ENCODE results near the gene CKAP5. TPM values are rescaled to one million over a fixed set of nuclear protein-coding genes. Genes with fewer than 3 reads are reported as not detected.
"Not testable (repeated sequence)": the region's sequence is repeated elsewhere in the genome, so short reads cannot be mapped to it uniquely, and the experiment has no call there.

The CKAP5 gene
- total RNA-seq, 2 experiments from 2014 or later: 23.2 to 26.9 TPM

DNA sequence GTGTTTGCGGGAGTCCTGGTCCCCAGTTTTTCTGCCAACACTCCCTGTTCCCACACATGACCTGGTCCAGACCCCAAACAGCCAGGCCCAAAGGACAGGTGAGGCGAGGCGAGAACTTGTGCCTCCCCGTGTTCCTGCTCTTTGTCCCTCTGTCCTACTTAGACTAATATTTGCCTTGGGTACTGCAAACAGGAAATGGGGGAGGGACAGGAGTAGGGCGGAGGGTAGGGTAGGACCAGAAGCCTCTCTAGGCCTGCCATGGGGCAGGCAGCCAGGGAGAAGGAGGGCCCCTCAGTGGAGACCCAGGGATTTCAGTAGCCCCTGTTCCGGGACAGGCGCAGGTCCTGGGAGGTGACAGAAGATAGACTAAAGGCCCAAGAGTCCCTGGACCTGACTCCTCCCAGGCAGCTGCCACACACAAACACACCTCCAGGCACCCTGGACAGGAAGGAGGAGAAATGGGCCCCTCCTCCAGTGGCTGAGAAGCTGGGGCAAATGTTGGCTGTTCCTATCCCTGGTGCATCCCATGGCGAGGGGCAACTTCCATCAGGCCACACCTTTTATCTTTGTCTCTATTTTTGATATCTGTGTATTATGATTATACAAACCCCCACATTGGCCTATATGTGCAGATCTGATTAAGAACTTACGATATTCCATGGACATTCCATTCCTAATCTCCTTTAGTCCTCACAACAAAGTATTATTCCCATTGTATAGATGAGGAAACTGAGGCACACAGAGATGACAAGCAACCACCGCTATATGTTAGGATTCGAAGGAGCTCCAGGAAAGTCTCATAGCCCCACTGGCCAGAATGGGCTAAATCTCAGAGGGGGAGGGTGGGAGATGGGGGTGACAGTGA lies 127.7 kb downstream of the CKAP5 start:
- no peak overlapping the region for H3K27ac ChIP-seq (ENCODE audit: low read depth in 1 of 2, low read length in 2 of 2)
- H3K9me3 ChIP-seq (ENCODE audit: control insufficient read depth in 1 of 2, insufficient read depth in 1 of 2, low read length in 2 of 2): no peaks in the 10 kb centered on the region
- ChIA-PET CTCF (no interaction called here), POLR2A (interaction anchor here (1.9 kb wide), 1 partner anchor 18 kb away, joined by 7 read pairs; the partner anchor contains the start of genes ARHGAP1 and ZNF408)
- peaks cover 13% of the 10 kb centered on the region for H3K4me1 ChIP-seq (ENCODE audit: insufficient read depth, low read length)
- Mint-ChIP-seq H3K4me3 (no peak overlapping the region), H3K36me3 (ENCODE audit: low read depth) (no peaks in the 10 kb centered on the region), H3K4me1 (ENCODE audit: low read depth) (peaks cover 9% of the 10 kb centered on the region), H3K27ac (no peak overlapping the region), H3K27me3 (no peaks in the 10 kb centered on the region), H3K9me3 (no peaks in the 10 kb centered on the region)
- H3K36me3 ChIP-seq (ENCODE audit: insufficient read depth, low read length): no peaks in the 10 kb centered on the region
- no peak overlapping the region for H3K4me3 ChIP-seq (ENCODE audit: low read length)
- intact Hi-C loops (cut with DNase I, micrococcal nuclease): no loop called here
- no peak for ATAC-seq (ENCODE audit: poor library complexity)
- no peaks in the 10 kb centered on the region for H3K27me3 ChIP-seq (ENCODE audit: control insufficient read depth in 1 of 2, insufficient read depth in 2 of 2, low read length in 2 of 2)
- peak in 1 of 14 experiments; percentile 18 for DNase-seq
- TF ChIP-seq CTCF (IDR thresholded peaks at IDR 0.05): no peak

- intact Hi-C loops (cut with DNase I, micrococcal nuclease); CTCF ChIA-PET; H3K9me3 Mint-ChIP-seq; H3K4me1 Mint-ChIP-seq (ENCODE audit: low read depth); H3K4me3 Mint-ChIP-seq; H3K36me3 Mint-ChIP-seq (ENCODE audit: low read depth); H3K36me3 ChIP-seq (ENCODE audit: insufficient read depth, low read length); H3K9me3 ChIP-seq (ENCODE audit: control insufficient read depth in 1 of 2, insufficient read depth in 1 of 2, low read length in 2 of 2); H3K27me3 ChIP-seq (ENCODE audit: control insufficient read depth in 1 of 2, insufficient read depth in 2 of 2, low read length in 2 of 2); H3K27me3 Mint-ChIP-seq; ATAC-seq (ENCODE audit: poor library complexity); H3K27ac Mint-ChIP-seq; H3K27ac ChIP-seq (ENCODE audit: low read depth in 1 of 2, low read length in 2 of 2); DNase-seq; H3K4me3 ChIP-seq (ENCODE audit: low read length): not testable (repeated sequence)
- POLR2A ChIA-PET: interaction anchor here (1.9 kb wide), 1 partner anchor 18 kb away, joined by 7 read pairs; the partner anchor contains the start of genes ARHGAP1 and ZNF408
- H3K4me1 ChIP-seq (ENCODE audit: insufficient read depth, low read length): peaks cover 13% of the 10 kb centered on the region
Measured at GRCh38 chr11:46717825-46718154, 128.3 kb downstream of the CKAP5 start.

- Mint-ChIP-seq H3K27me3 (no peaks in the 10 kb centered on the region), H3K9me3 (no peaks in the 10 kb centered on the region), H3K4me1 (ENCODE audit: low read depth) (peaks cover under 1% of the 10 kb centered on the region), H3K36me3 (ENCODE audit: low read depth) (no peaks in the 10 kb centered on the region), H3K4me3 (no peak overlapping the region), H3K27ac (no peak overlapping the region)
- ATAC-seq (ENCODE audit: poor library complexity) (no peak), DNase-seq (no peak)
- ChIA-PET CTCF (no interaction called here), POLR2A (no interaction called here)
- Histone ChIP-seq H3K27ac (ENCODE audit: low read depth in 1 of 2, low read length in 2 of 2) (no peak overlapping the region), H3K4me3 (ENCODE audit: low read length) (no peak overlapping the region), H3K27me3 (ENCODE audit: control insufficient read depth in 1 of 2, insufficient read depth in 2 of 2, low read length in 2 of 2) (no peaks in the 10 kb centered on the region), H3K9me3 (ENCODE audit: control insufficient read depth in 1 of 2, insufficient read depth in 1 of 2, low read length in 2 of 2) (no peaks in the 10 kb centered on the region), H3K36me3 (ENCODE audit: insufficient read depth, low read length) (no peaks in the 10 kb centered on the region), H3K4me1 (ENCODE audit: insufficient read depth, low read length) (peaks cover 3% of the 10 kb centered on the region)
- no peak for TF ChIP-seq CTCF (IDR thresholded peaks at IDR 0.05)
- intact Hi-C loops (cut with DNase I, micrococcal nuclease): no loop called here
Measured at GRCh38 chr11:46712874-46713576, 133.1 kb downstream of the CKAP5 start.

Measured in CD4-positive, alpha-beta T cell (primary cell).